HuH-7 (cell line): ENCODE data around the gene SDF4.
"Not testable (repeated sequence)": the region's sequence is repeated elsewhere in the genome, so short reads cannot be mapped to it uniquely, and the experiment has no call there.

Experiments
- DNase-seq: peaks from one replicate; pipeline ENCODE4 v3.0.0; 2011; ENCODE audit warnings: low spot score

The SDF4 gene

DNA sequence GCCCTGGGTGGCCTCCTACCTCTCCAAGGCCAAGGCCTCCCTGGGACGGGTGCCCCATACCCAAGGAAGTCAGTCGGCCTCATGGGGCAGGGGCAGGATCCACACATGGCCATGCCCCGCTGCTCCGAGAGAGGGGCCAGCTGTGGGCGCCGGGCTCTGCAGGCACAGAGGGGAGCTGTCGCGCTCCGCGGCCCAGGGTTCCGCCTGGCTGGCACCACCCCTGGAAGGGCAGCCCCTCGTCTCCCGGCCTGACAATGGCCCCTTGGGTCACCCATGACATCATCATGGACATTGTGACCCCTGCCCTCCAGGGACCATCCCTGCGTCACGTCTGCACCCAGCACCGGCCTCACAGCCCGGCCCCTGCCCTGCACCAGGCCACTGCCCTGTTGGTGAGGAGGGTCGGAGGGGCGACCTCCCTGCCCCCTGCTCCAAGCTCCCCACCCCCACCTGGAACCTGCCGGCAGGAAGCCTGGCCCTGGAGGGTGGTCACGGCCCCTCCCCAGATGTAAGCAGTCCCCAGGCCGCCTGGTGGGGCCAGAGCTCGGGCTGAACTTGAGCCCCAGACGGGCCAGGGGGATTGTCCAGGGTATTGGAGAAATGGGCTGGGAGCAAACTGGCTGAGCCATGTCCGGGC lies 52.3 kb downstream of the SDF4 start:
- DNase-seq, result no peak

DNA sequence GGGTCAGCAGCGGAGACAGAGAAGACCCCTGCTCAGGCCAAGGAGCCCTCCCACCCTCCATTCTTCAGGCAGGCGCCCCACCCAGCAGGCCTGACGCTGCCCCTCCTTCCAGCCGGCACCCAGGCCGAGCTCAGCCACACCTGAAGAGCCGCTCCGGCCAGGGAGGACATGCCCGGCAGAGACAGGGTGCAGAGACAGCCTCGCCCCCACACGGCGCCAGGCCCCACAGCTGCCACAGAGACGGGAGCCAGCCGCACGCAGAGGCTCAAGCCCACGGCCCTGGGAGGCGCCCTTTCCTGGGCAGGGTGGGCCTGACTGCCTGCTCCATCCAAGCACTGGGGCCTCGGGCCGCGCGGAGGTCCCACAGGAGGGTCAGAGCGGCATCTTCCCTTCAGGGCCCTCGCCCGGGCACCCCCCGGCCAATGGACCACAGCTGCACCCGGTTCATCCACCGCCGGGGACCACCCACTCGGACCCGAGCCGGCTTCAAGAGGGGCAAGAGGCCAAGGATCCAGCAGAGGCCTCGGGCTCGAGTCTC lies 52.9 kb downstream of the SDF4 start:
- DNase-seq, result no peak

DNA sequence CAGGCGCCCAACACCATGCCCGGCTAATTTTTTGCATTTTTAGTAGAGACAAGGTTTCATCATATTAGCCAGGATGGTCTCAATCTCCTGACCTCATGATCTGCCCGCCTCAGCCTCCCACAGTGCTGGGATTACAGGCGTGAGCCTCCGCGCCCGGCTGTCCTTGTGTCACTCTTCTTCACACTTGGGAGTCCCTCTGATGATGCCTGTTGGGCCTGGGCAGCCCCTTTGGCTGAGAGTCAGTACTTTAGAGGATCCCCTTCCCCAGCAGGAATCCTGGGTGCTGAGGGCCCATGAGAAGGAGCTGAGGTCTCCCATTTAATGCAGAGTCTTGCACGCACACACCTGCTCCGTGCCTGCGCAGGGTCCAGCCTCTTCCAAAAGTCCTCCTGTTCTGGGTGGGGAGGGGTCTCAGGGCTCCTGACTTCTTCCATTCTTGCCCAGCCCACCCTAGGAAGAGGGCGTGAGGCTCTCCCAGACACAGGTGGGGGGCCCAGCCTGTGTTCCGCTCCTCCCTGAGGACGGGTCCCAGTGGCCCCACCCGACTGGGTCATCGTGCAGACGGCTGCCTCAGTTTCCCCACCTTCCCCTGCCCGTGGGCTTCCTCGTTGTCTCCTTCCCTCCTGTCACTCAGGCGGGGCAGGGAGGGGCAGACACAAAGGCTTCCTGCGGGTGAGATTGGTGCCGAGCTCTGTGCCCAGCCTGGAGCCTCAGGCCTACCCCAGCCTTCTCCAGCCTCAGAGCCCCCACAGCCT lies 54.2 kb downstream of the SDF4 start:
- no peak for DNase-seq

DNA sequence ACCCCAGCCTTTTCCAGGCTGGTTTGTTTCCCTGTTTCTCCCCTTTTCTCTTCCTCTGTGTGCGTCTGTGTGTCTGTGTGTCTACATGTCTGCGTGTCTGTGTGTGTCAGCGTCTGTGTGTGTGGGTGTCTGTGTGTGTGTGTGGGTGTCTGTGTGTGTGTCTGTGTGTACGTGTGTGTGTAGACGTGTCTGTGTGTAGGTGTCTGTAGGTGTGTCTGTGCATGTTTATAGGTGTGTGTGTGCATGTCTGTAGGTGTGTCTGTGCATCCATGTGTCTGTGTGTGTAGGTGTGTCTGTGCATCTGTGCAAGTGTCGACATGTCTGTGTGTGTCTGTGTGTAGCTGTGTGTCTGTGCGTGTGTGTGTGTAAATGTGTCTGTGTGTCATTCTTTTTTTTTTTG lies 54.9 kb downstream of the SDF4 start:
- no peak for DNase-seq

GRCh38 chr1:1176063-1176761 lies 55.6 kb downstream of the SDF4 start:
- DNase-seq, result not testable (repeated sequence)

- DNase-seq, result no peak
These were observed 56.4 kb downstream of the SDF4 start for GRCh38 chr1:1175221-1176062.

DNA sequence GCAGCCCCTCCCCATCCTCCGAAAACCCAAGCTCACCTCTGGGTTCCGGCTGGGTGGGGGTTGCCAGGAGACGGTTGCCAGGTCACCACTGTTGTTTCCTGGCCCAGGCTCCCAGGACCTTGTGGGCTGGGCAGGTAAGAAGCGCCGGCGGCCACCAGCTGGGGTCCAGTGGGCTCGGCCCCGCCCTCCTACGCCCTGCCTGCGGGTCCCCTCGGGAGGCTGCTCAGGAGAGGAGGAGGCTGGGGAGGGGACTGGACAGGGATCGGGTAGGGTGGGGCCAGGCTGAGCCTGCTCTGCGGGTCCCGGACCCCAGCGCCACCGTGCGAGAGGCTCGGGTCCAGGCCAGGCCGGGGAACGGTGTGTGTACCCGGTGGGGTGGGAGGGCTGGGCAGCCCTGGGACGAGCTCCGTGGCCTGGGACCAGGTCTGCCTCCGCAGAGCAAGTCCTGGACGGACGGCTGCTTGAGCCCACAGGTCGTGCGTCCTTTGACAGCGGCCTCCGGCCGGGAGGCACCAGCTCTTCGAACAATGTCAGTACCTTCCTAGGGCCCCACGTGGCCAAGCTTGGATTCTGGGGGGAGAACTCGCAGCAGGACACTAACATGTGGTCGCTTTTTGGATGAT lies 57.9 kb downstream of the SDF4 start, which contains the start of gene TTLL10:
TTLL10 (plus strand) TSS at position 88 of the 623 bp plus-strand sequence. CDS start 5,336 bp downstream, outside the sequence.
- peak; percentile 50 for DNase-seq

GRCh38 chr1:1173061-1173792 lies 58.6 kb downstream of the SDF4 start:
- no peak for DNase-seq

GRCh38 chr1:1171546-1172340 lies 60.1 kb downstream of the SDF4 start:
- DNase-seq, result no peak

DNA sequence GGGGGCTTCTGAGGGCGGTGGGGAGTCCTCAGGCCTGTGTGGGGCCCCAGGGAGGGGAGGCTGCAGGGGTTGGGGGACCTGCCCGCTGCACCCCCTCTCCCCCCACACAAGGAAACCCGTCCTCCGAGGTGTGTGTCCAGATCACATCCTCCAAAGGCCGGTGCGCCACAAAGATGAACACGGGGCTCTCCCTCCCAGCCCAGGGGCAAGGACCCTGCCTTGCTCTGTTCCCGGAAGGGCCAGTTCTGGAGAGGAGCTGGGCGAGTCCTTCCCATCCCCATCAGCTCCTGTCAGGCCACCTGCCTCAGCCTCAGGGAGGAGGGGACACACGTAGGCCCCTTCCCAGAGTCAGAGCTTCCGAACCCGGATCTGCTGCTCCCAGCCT lies 60.6 kb downstream of the SDF4 start:
- no peak for DNase-seq

- DNase-seq, result no peak
These were observed 61.3 kb downstream of the SDF4 start for GRCh38 chr1:1170215-1171091.

DNA sequence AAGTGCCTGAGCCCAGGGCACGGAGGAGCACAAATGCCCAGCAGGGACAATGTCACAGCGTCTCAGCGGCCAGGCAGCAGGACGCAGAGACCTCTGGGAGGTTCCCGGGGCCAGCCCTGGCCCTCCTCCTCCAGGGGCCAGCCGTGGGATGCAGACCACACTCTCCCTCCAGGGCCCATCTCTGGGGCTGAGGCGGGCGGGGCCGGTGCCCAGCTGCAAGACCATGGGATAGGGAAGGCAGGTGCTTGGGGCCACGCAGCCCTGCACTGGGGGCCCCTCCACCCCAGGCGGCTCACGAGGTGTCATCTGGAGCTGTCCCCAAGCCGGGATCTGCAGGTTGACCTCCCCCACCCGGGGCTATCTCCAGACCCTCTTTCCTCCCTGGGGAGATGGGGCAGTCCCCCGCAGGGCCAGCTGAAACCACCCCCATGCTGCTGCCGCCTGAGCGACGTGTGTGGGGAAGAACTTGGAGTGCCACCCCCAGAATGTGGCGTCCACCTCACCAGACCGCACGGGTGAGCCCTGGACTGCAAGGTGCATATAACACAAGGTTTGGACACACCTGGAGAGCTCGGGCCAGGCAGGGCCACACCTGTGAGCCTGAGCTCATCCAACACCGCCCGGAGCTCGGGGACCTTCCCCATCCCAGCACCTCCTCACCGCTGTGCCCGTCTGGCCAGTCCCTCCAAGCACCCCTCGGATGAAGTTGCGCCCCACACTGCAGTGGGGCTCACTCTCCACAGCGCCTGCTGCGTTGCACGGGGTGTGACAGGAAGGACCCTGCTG lies 62.2 kb downstream of the SDF4 start:
- DNase-seq, result no peak

- no peak for DNase-seq
These were observed 63.1 kb downstream of the SDF4 start for GRCh38 chr1:1168451-1169411.

DNA sequence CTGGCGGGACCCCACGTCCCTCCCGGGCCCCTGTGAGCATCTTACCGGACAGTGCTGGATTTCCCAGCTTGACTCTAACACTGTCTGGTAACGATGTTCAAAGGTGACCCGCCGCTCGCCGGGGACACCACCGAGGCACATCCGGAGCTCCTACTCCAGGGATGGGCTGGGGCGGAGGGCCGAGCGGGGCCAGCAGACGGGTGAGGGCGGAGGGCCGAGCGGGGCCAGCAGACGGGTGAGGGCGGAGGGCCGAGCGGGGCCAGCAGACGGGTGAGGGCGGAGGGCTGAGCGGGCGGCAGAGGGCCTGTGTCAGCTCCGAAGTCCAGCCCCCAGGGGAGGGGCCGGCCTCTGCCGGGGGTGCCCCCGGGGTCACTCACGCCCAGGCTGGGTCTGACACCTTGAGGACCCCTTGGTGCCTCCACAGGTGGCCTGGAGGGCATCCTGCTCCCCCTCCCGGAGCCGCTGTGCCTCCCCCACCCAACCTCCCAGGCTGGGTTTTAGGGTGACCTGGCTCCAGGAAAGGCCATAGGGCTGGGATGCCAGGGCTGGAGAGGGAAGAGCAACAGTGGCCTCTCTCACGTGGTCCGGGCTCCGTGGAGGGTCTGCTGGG lies 63.9 kb downstream of the SDF4 start:
- no peak for DNase-seq

DNA sequence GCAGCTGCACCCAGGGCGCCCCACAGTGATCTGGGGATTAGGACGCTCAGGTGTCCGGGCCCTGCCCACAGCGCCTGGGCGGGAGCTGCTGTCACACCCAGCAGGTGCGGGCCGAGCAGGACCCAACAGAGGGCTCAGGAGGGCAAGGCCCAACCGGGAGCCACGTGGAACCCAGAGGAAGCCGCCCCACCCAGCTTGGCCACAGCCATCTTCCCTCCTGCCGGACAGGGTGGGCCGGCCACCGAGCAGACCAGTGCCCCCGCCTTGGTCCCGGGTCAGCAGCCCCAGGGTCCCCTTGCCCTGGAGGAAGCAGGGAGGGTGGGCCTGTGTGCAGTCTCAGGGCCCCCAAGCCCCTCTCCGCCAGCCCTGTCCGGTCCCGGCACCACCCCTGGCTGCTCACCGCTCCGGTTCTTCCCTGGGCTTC lies 64.4 kb downstream of the SDF4 start:
- DNase-seq, result no peak
